WTC11 (cell line): ENCODE data around the gene PTBP2.

Experiments used
- ELF4 ChIP-seq: sonication (generic); formaldehyde crosslinking; IDR thresholded peaks from 2 replicates; pipeline ENCODE4 v1.8.1; 2022; ENCODE audit warnings: low read depth, mild to moderate bottlenecking, moderate library complexity, missing genetic modification reagents
- RELA ChIP-seq: sonication (generic); formaldehyde crosslinking; IDR thresholded peaks from 2 replicates; pipeline ENCODE4 v1.8.1; 2022; ENCODE audit warnings: missing genetic modification reagents, mild to moderate bottlenecking, borderline replicate concordance
- SMAD3 ChIP-seq: sonication (generic); formaldehyde crosslinking; IDR thresholded peaks from 2 replicates; pipeline ENCODE4 v1.8.0; 2022; ENCODE audit warnings: missing genetic modification reagents, mild to moderate bottlenecking, borderline replicate concordance
- TEAD1 ChIP-seq: sonication (generic); formaldehyde crosslinking; IDR thresholded peaks from 2 replicates; pipeline ENCODE4 v1.8.0; 2022; ENCODE audit warnings: mild to moderate bottlenecking, missing genetic modification reagents
- TEAD4 ChIP-seq: sonication (generic); formaldehyde crosslinking; IDR thresholded peaks from 2 replicates; pipeline ENCODE4 v1.8.0; 2022; ENCODE audit warnings: mild to moderate bottlenecking, missing genetic modification reagents
- TF ChIP-seq, protein P1 (sequence below): sonication (generic); formaldehyde crosslinking; IDR thresholded peaks from 2 replicates; pipeline ENCODE4 v1.8.1; 2023; ENCODE audit warnings: mild to moderate bottlenecking, missing genetic modification reagents
- TF ChIP-seq, protein P2 (sequence below): sonication (generic); formaldehyde crosslinking; IDR thresholded peaks from 2 replicates; pipeline ENCODE4 v1.8.0; 2022; ENCODE audit warnings: mild to moderate bottlenecking, missing genetic modification reagents
- TF ChIP-seq, protein P3 (sequence below): fragments of 200-600 bp; IDR thresholded peaks from 2 replicates; pipeline ENCODE4 v1.8.0; 2022; ENCODE audit warnings: antibody characterized with exemption
- TF ChIP-seq, protein P4 (sequence below): sonication (generic); formaldehyde crosslinking; IDR thresholded peaks from 2 replicates; pipeline ENCODE4 v1.8.1; 2023; ENCODE audit warnings: mild to moderate bottlenecking, missing genetic modification reagents
- TF ChIP-seq, protein P5 (sequence below): sonication (generic); formaldehyde crosslinking; IDR thresholded peaks from 2 replicates; pipeline ENCODE4 v1.8.0; 2022; ENCODE audit warnings: mild to moderate bottlenecking, missing genetic modification reagents
- TF ChIP-seq, protein P6 (sequence below): sonication (generic); formaldehyde crosslinking; IDR thresholded peaks from 2 replicates; pipeline ENCODE4 v1.8.0; 2023; ENCODE audit warnings: mild to moderate bottlenecking, missing genetic modification reagents
- TF ChIP-seq, protein P7 (sequence below): sonication (generic); formaldehyde crosslinking; IDR thresholded peaks from 2 replicates; pipeline ENCODE4 v1.8.0; 2022; ENCODE audit warnings: mild to moderate bottlenecking, missing genetic modification reagents
- TF ChIP-seq, protein P8 (sequence below): sonication (generic); formaldehyde crosslinking; IDR thresholded peaks from 2 replicates; pipeline ENCODE4 v1.8.1; 2023; ENCODE audit warnings: mild to moderate bottlenecking, missing genetic modification reagents, moderate library complexity

DNA sequence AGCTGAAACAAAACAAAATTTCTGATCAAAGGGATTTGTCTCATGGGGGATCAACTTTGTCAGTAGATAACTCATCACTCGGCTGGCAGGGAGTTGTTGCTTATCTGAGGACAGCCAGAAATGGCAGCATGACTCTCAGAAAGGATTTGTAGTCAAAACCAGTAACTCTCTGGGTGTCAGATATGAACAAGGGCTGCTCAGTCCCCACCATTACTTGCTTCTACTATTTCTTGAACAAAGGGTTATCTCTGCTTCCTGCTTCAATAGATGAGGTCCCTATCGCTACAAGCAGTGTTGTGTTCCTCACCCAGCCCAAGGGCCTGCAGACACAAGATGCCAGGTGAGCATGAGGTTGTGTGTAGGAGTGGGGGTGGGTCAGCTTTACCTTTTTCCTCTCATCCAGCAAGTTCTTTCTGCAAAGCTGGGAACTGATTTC lies 116.2 kb downstream of the PTBP2 start:
- TF ChIP-seq, protein P1, sequence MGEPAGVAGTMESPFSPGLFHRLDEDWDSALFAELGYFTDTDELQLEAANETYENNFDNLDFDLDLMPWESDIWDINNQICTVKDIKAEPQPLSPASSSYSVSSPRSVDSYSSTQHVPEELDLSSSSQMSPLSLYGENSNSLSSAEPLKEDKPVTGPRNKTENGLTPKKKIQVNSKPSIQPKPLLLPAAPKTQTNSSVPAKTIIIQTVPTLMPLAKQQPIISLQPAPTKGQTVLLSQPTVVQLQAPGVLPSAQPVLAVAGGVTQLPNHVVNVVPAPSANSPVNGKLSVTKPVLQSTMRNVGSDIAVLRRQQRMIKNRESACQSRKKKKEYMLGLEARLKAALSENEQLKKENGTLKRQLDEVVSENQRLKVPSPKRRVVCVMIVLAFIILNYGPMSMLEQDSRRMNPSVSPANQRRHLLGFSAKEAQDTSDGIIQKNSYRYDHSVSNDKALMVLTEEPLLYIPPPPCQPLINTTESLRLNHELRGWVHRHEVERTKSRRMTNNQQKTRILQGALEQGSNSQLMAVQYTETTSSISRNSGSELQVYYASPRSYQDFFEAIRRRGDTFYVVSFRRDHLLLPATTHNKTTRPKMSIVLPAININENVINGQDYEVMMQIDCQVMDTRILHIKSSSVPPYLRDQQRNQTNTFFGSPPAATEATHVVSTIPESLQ (CRISPR knock-in tag) = no peak
- TF ChIP-seq, protein P2, sequence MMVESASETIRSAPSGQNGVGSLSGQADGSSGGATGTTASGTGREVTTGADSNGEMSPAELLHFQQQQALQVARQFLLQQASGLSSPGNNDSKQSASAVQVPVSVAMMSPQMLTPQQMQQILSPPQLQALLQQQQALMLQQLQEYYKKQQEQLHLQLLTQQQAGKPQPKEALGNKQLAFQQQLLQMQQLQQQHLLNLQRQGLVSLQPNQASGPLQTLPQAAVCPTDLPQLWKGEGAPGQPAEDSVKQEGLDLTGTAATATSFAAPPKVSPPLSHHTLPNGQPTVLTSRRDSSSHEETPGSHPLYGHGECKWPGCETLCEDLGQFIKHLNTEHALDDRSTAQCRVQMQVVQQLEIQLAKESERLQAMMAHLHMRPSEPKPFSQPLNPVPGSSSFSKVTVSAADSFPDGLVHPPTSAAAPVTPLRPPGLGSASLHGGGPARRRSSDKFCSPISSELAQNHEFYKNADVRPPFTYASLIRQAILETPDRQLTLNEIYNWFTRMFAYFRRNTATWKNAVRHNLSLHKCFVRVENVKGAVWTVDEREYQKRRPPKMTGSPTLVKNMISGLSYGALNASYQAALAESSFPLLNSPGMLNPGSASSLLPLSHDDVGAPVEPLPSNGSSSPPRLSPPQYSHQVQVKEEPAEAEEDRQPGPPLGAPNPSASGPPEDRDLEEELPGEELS (CRISPR knock-in tag) = no peak
- TF ChIP-seq ELF4 (CRISPR knock-in tag) (no peak), TEAD4 (no peak), SMAD3 (CRISPR knock-in tag) (no peak), RELA (CRISPR knock-in tag) (no peak), TEAD1 (CRISPR knock-in tag) (no peak)
- TF ChIP-seq, protein P3, sequence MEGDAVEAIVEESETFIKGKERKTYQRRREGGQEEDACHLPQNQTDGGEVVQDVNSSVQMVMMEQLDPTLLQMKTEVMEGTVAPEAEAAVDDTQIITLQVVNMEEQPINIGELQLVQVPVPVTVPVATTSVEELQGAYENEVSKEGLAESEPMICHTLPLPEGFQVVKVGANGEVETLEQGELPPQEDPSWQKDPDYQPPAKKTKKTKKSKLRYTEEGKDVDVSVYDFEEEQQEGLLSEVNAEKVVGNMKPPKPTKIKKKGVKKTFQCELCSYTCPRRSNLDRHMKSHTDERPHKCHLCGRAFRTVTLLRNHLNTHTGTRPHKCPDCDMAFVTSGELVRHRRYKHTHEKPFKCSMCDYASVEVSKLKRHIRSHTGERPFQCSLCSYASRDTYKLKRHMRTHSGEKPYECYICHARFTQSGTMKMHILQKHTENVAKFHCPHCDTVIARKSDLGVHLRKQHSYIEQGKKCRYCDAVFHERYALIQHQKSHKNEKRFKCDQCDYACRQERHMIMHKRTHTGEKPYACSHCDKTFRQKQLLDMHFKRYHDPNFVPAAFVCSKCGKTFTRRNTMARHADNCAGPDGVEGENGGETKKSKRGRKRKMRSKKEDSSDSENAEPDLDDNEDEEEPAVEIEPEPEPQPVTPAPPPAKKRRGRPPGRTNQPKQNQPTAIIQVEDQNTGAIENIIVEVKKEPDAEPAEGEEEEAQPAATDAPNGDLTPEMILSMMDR = no peak
- TF ChIP-seq, protein P4, sequence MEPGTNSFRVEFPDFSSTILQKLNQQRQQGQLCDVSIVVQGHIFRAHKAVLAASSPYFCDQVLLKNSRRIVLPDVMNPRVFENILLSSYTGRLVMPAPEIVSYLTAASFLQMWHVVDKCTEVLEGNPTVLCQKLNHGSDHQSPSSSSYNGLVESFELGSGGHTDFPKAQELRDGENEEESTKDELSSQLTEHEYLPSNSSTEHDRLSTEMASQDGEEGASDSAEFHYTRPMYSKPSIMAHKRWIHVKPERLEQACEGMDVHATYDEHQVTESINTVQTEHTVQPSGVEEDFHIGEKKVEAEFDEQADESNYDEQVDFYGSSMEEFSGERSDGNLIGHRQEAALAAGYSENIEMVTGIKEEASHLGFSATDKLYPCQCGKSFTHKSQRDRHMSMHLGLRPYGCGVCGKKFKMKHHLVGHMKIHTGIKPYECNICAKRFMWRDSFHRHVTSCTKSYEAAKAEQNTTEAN (CRISPR knock-in tag) = no peak
- TF ChIP-seq, protein P5, sequence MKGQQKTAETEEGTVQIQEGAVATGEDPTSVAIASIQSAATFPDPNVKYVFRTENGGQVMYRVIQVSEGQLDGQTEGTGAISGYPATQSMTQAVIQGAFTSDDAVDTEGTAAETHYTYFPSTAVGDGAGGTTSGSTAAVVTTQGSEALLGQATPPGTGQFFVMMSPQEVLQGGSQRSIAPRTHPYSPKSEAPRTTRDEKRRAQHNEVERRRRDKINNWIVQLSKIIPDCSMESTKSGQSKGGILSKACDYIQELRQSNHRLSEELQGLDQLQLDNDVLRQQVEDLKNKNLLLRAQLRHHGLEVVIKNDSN (CRISPR knock-in tag) = no peak
- TF ChIP-seq, protein P6, sequence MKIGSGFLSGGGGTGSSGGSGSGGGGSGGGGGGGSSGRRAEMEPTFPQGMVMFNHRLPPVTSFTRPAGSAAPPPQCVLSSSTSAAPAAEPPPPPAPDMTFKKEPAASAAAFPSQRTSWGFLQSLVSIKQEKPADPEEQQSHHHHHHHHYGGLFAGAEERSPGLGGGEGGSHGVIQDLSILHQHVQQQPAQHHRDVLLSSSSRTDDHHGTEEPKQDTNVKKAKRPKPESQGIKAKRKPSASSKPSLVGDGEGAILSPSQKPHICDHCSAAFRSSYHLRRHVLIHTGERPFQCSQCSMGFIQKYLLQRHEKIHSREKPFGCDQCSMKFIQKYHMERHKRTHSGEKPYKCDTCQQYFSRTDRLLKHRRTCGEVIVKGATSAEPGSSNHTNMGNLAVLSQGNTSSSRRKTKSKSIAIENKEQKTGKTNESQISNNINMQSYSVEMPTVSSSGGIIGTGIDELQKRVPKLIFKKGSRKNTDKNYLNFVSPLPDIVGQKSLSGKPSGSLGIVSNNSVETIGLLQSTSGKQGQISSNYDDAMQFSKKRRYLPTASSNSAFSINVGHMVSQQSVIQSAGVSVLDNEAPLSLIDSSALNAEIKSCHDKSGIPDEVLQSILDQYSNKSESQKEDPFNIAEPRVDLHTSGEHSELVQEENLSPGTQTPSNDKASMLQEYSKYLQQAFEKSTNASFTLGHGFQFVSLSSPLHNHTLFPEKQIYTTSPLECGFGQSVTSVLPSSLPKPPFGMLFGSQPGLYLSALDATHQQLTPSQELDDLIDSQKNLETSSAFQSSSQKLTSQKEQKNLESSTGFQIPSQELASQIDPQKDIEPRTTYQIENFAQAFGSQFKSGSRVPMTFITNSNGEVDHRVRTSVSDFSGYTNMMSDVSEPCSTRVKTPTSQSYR (CRISPR knock-in tag) = no peak
- TF ChIP-seq, protein P7, sequence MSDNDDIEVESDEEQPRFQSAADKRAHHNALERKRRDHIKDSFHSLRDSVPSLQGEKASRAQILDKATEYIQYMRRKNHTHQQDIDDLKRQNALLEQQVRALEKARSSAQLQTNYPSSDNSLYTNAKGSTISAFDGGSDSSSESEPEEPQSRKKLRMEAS (CRISPR knock-in tag) = no peak
- TF ChIP-seq, protein P8, sequence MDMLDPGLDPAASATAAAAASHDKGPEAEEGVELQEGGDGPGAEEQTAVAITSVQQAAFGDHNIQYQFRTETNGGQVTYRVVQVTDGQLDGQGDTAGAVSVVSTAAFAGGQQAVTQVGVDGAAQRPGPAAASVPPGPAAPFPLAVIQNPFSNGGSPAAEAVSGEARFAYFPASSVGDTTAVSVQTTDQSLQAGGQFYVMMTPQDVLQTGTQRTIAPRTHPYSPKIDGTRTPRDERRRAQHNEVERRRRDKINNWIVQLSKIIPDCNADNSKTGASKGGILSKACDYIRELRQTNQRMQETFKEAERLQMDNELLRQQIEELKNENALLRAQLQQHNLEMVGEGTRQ (CRISPR knock-in tag) = no peak
